ENCODE measurements around the gene CD2.

DNA sequence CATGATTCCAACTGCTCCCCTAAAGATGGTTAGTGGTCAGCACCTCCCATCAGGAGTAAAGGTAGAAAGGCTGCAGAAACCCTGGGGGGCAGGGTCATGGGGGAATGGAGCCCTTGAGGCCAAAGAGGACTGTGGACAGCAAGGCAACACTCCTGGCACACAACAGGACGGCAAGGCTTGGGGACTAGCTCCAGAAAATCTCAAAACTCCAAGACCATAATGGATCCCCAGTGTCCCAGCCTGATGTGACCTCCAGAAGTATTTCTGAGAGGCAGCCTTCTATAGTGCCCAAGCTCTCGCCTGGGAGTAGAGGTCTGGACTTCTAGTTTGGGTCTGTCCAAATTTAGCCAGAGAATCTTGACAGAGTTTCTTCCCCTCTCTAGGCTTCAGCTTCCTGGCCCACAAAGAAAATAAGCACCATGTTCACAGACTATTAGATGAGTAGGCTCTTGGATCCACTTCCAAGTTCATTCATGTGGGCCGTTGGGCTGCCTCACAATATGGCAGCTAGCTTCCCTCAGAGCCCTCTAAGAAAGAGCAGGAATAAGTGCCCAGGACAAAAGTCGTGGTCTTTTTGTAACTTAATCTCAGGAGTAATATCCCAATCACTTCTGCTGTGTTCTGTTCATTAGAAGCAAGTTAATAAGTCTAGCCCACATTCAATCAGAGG, 6.9 kb downstream of the CD2 start:
- no peak for TF ChIP-seq EZH2phosphoT487 (IDR thresholded peaks at IDR 0.05)
- TF ChIP-seq, protein P1, sequence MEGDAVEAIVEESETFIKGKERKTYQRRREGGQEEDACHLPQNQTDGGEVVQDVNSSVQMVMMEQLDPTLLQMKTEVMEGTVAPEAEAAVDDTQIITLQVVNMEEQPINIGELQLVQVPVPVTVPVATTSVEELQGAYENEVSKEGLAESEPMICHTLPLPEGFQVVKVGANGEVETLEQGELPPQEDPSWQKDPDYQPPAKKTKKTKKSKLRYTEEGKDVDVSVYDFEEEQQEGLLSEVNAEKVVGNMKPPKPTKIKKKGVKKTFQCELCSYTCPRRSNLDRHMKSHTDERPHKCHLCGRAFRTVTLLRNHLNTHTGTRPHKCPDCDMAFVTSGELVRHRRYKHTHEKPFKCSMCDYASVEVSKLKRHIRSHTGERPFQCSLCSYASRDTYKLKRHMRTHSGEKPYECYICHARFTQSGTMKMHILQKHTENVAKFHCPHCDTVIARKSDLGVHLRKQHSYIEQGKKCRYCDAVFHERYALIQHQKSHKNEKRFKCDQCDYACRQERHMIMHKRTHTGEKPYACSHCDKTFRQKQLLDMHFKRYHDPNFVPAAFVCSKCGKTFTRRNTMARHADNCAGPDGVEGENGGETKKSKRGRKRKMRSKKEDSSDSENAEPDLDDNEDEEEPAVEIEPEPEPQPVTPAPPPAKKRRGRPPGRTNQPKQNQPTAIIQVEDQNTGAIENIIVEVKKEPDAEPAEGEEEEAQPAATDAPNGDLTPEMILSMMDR (IDR thresholded peaks at IDR 0.05): no peak
